Endodermal cell (in vitro differentiated cells): ENCODE measurements around the gene ZNF440. TPM values are rescaled to one million over a fixed set of nuclear protein-coding genes. Genes with fewer than 3 reads are reported as not detected.
"Not testable (repeated sequence)": the region's sequence is repeated elsewhere in the genome, so short reads cannot be mapped to it uniquely, and the experiment has no call there.

Source experiments
- DNase-seq: peaks from one replicate; pipeline ENCODE4 v3.0.0-alpha.2; 2017
- H3K27ac ChIP-seq: 2 replicates; pipeline ENCODE4 v1.5.1; 2013; ENCODE audit warnings: mild to moderate bottlenecking, low read depth, low read length, moderate library complexity
- H3K27me3 ChIP-seq: 2 replicates; pipeline ENCODE4 v1.6.1; 2013; ENCODE audit warnings: mild to moderate bottlenecking, low read length, moderate library complexity; ENCODE audit not compliant: insufficient read depth, control insufficient read depth, poor library complexity, severe bottlenecking
- H3K36me3 ChIP-seq: 2 replicates; pipeline ENCODE4 v1.7.0; 2013; ENCODE audit warnings: mild to moderate bottlenecking, low read length, moderate library complexity; ENCODE audit not compliant: control insufficient read depth, insufficient read depth
- H3K4me1 ChIP-seq: one replicate; pipeline ENCODE4 v1.7.0; 2013; ENCODE audit warnings: low read length; ENCODE audit not compliant: control insufficient read depth, insufficient read depth
- H3K4me3 ChIP-seq: 2 replicates; pipeline ENCODE4 v1.5.1; 2013; ENCODE audit warnings: mild to moderate bottlenecking, low read length, moderate library complexity
- H3K9ac ChIP-seq: 2 replicates; pipeline ENCODE4 v1.6.1; 2013; ENCODE audit warnings: mild to moderate bottlenecking, low read length, moderate library complexity; ENCODE audit not compliant: poor library complexity, severe bottlenecking; ENCODE audit errors: extremely low read depth
- H3K9me3 ChIP-seq: 2 replicates; pipeline ENCODE4 v1.6.1; 2013; ENCODE audit warnings: mild to moderate bottlenecking, low read length, moderate library complexity; ENCODE audit not compliant: control insufficient read depth
- H3K27ac Mint-ChIP-seq: 2 replicates; pipeline ENCODE4 v1.8.0; 2020; ENCODE audit warnings: mixed read lengths
- H3K27me3 Mint-ChIP-seq: 2 replicates; pipeline ENCODE4 v1.8.0; 2021; ENCODE audit warnings: mild to moderate bottlenecking, mixed read lengths; ENCODE audit not compliant: insufficient read depth
- H3K36me3 Mint-ChIP-seq: 2 replicates; pipeline ENCODE4 v1.8.0; 2020; ENCODE audit warnings: low read depth, mixed read lengths
- H3K4me1 Mint-ChIP-seq: 2 replicates; pipeline ENCODE4 v1.8.0; 2020; ENCODE audit warnings: mixed read lengths
- H3K4me3 Mint-ChIP-seq: 2 replicates; pipeline ENCODE4 v1.8.0; 2020; ENCODE audit warnings: mild to moderate bottlenecking, moderate library complexity, mixed read lengths
- H3K9me3 Mint-ChIP-seq: 2 replicates; pipeline ENCODE4 v1.8.0; 2020; ENCODE audit warnings: mild to moderate bottlenecking, mixed read lengths
- WGBS, 2 experiments: methylation state at CpG; one replicate each; pipeline versions ENCODE4 v1.1.5 to v1.1.7; 2013; ENCODE audit warnings: missing lambda C conversion rate in 2 of 2, mixed read lengths in 1 of 2; ENCODE audit not compliant: insufficient coverage in 1 of 2, insufficient read length in 1 of 2; 5-methylcytosine and 5-hydroxymethylcytosine counted together
- total RNA-seq, 2 donors: library from RNA; stranded (reverse); fragmentation: NEBNext Ultra II Directional in 1 of 2; extraction: Animal tissue kit (Norgen Biotek cat#: 25700) in 1 of 2; gene quantifications; 2 replicates in 1 of 2; 3 replicates in 1 of 2; pipeline ENCODE4 v1.2.1, GENCODE V29; 2021
- TF ChIP-seq, protein P1 (sequence below): fragments of 200-600 bp; sonication (generic); conservative IDR thresholded peaks from 2 replicates; pipeline ENCODE4 v1.5.0; 2021; ENCODE audit warnings: antibody characterized with exemption, mild to moderate bottlenecking

ZNF440 gene
- total RNA-seq, 2 donors from 2014 or later, result 11.2 to 14.0 TPM

DNA sequence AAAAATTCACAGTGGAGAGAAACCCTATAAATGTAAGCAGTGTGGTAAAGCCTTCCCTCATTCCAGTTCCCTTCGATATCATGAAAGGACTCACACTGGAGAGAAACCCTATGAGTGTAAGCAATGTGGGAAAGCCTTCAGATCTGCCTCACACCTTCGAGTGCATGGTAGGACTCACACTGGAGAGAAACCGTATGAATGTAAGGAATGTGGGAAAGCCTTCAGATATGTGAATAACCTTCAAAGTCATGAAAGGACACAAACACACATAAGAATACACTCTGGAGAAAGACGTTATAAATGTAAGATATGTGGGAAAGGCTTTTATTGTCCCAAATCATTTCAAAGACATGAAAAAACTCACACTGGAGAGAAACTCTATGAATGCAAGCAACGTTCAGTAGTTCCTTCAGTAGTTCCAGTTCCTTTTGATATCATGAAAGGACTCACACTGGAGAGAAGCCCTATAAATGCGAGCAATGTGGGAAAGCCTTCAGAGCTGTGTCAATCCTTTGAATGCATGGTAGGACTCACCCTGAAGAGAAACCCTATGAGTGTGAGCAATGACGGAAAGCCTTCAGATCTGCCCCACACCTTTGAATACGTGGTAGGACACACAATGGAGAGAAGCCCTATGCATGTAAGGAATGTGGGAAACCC is 18.3 kb downstream of the ZNF440 start:
- Mint-ChIP-seq H3K9me3 (peaks cover 100% of the 10 kb centered on the region), H3K27me3 (no peaks in the 10 kb centered on the region), H3K27ac (no peak overlapping the region), H3K4me3 (no peak overlapping the region), H3K4me1 (no peaks in the 10 kb centered on the region), H3K36me3 (peaks cover 78% of the 10 kb centered on the region)
- Histone ChIP-seq H3K4me1 (no peaks in the 10 kb centered on the region), H3K9ac (no peak overlapping the region), H3K27me3 (no peaks in the 10 kb centered on the region), H3K27ac (no peak overlapping the region), H3K9me3 (peaks cover 88% of the 10 kb centered on the region), H3K36me3 (peaks cover 72% of the 10 kb centered on the region), H3K4me3 (peak overlapping the region; percentile 66)
- TF ChIP-seq, protein P1, sequence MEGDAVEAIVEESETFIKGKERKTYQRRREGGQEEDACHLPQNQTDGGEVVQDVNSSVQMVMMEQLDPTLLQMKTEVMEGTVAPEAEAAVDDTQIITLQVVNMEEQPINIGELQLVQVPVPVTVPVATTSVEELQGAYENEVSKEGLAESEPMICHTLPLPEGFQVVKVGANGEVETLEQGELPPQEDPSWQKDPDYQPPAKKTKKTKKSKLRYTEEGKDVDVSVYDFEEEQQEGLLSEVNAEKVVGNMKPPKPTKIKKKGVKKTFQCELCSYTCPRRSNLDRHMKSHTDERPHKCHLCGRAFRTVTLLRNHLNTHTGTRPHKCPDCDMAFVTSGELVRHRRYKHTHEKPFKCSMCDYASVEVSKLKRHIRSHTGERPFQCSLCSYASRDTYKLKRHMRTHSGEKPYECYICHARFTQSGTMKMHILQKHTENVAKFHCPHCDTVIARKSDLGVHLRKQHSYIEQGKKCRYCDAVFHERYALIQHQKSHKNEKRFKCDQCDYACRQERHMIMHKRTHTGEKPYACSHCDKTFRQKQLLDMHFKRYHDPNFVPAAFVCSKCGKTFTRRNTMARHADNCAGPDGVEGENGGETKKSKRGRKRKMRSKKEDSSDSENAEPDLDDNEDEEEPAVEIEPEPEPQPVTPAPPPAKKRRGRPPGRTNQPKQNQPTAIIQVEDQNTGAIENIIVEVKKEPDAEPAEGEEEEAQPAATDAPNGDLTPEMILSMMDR, result no peak
- 94 to 95% methylated on average over 4 to 7 of the region's 8 CpGs for WGBS, 2 experiments
- DNase-seq, result no peak

GRCh38 chr19:11833541-11833940 is 19.5 kb downstream of the ZNF440 start:
- Mint-ChIP-seq H3K4me1 (no peaks in the 10 kb centered on the region), H3K27ac (no peak overlapping the region), H3K4me3 (no peak overlapping the region), H3K36me3 (peaks cover 66% of the 10 kb centered on the region), H3K9me3 (peaks cover 99% of the 10 kb centered on the region), H3K27me3 (no peaks in the 10 kb centered on the region)
- no peaks in the 10 kb centered on the region for H3K4me1 ChIP-seq
- H3K4me3 ChIP-seq, result peak overlapping the region; percentile 66
- peaks cover 80% of the 10 kb centered on the region for H3K9me3 ChIP-seq
- H3K27ac ChIP-seq, result no peak overlapping the region
- no peak overlapping the region for H3K9ac ChIP-seq
- no peaks in the 10 kb centered on the region for H3K27me3 ChIP-seq
- peaks cover 61% of the 10 kb centered on the region for H3K36me3 ChIP-seq
- TF ChIP-seq, protein P1, result no peak
- DNase-seq, result no peak
- 100% methylated on average over 1 of the region's 2 CpGs; no CpG with 5 or more reads in 1 of the 2 experiments for WGBS, 2 experiments

- not testable (repeated sequence) for H3K27ac ChIP-seq, H3K27me3 ChIP-seq, H3K27ac Mint-ChIP-seq, H3K27me3 Mint-ChIP-seq, H3K9ac ChIP-seq, H3K4me1 Mint-ChIP-seq, H3K4me3 ChIP-seq, H3K4me3 Mint-ChIP-seq, H3K4me1 ChIP-seq, DNase-seq
- H3K36me3 Mint-ChIP-seq, result peaks cover 45% of the 10 kb centered on the region
- Histone ChIP-seq H3K9me3 (peaks cover 59% of the 10 kb centered on the region), H3K36me3 (peaks cover 42% of the 10 kb centered on the region)
- 94 to 95% methylated on average over 2 of the region's 2 CpGs for WGBS, 2 experiments
- peaks cover 99% of the 10 kb centered on the region for H3K9me3 Mint-ChIP-seq
These were observed 21.6 kb downstream of the ZNF440 start for GRCh38 chr19:11835626-11836066.
